ENCODE results near the gene ZMIZ1.
A peak's percentile ranks its signal among the peaks of the same experiment; 100 is the strongest.

Gene ZMIZ1

DNA sequence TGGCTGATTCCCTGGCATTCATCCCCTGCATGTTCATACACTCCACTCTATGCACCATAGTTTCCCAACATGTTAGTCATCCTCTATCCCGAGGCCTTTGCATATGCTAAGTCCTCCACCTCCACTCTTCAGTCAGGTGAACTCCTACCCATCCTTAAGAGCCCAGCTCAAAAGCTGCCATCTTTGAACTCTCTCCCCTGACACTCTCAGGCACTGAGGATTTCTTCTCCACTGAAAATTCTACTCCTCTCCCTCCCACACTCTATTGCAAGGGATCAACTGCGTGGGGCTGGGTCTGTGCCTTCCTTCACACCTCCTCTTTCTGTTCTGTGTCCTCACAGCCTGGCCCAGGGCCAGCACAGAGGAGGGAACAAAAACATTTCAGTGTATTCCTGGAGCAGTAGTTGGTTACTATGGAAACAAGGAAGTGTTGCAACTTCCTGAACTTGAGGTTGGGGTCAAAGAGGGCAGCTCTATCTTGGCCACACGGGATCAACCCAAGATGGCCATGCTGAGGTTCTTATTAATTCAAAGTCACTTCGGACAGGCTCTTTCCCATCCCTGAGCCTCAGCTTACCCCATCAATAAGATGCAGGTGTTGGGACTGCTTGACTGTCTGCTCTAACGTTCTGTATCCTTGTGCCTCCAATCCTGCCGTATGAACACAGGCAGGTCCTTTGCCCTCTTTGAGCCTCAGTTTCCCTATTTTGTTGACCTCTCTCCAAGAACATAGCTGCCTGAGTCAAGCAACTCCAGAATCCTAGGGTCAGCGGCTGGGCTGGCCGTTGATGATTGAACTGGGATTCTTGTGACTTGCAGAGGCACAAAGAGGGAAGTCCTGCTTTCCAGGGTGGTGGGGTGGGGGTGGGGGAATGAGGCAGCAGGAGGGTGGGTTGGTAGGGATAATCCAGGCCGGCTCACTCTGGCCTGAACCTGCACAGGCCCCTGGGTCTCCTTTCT lies 15.5 kb downstream of the ZMIZ1 start:
- DNase-seq: peak; percentile 8

DNA sequence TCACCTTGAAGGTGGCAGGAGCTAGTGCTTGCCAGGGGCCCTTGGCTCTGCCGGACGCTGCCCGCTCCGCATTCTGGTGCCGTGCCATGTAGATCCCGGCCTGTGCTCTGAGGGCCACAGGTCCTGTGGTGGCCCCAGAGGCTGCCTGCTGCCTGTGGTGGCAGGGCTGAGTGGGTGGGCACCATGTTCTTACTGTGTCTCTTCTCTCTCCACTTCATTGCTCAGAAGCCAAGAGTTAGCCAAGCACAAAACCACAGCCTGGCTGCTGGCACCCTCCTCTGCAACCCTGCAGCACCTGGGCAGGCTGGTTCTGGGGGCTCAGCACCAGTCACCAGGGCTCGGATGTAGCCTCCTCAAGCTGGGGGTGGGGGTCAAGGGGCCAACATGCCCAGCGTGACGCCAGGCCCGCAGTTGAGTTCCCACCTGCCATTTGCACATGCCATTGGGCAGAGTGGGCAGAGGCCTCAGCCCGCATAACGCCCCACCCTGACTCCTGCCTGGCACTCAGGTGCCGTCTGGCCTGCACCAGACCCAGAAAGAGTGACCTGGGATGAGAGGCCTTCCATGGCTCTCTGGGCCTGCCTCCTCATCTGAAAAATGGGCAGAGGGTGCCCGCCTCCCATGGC lies 16.3 kb downstream of the ZMIZ1 start:
- DNase-seq: no peak

DNA sequence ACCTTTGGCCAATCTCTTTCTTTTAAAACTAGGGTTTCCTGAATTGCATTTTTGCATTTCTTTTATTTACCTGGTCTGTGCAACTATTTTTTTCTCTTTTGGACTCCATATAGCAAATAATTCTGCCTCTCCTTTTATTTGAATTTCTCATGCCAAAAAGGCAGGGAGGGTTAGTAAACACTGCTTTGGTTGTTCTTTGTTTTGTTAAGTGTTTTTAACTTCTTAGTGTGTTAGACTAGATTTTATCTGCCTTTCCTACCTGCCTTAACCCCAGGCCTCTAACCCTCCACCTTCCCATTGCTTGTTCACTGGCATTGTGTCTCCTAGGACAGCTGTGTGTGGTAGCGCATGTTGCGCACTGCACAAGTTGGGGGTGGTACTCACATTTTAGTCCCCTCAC lies 18.1 kb downstream of the ZMIZ1 start:
- no peak for DNase-seq

DNA sequence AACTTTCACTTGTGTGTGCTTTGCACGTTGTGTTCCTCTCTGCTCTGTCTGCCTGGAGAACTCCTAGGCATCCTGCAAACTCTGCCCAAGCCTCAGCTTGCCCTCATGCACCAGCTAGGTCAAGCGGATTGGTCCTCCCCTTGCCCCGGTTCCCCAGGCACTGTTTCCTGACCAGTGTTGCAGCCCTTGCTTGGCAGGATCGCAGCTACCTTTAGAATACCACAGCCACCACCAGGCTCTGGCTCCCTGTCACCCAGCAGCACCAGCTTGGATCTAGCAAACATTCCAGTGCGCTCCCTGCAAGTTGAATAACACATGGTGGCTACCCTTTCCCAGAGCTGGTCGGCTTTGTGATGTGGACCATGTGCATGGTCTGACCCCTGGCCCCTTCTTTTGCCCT lies 19.0 kb downstream of the ZMIZ1 start:
- DNase-seq: no peak

DNA sequence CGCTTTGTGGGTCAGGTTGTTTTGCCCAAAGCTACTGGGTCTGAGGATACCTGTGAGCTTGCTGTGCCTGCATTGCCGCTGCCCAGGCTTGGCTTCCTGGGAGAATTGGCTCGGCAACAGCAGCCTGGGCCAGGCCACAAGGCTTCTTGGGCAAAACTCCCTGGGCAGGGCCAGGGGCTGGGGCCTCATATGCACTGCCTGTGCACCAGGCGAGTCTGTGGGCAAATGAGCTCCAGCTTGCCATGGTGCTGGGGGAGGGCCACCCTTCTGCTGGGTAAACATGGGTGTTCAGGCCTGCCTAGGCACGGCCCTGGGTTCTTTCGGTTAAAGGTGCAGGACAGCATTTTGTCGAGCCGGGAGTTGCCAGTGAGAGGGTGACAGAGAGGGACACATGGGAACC lies 19.4 kb downstream of the ZMIZ1 start:
- DNase-seq: no peak

DNA sequence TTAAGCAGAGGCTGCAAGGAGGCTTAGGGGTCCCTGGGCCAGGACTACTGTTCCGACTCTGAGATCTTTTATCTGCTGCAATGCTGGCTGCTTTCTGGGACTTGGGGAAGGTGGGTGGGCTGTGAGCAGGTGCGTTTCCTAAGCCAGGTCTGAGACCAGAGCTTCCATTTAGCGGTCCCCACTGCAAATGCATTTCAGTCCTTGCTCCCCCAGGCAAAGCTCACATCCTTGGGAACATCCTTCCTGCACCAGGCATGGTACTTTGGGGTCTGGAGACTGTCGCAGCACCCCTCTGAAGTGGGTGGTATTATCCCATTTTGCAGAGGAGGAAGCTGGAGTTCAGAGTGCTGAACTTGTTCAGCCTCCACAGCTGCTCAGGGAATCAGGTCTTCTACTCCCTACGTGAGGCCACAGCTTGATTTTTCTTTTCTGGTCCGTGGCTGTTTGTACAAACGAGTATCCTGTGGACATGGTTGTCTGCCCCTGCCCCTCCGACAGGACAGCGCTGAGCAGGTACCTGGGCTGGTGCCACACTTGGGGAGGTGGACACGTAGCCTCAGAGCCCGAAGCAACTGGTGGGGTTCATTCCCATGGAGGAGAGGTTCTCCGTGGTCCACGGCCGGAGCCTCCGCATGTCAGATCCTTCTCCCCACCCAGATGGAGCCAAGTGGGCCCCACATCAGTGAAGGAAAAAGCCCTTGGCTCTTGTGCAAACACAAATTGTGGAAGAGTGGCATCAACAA lies 20.0 kb downstream of the ZMIZ1 start:
- DNase-seq: no peak

DNA sequence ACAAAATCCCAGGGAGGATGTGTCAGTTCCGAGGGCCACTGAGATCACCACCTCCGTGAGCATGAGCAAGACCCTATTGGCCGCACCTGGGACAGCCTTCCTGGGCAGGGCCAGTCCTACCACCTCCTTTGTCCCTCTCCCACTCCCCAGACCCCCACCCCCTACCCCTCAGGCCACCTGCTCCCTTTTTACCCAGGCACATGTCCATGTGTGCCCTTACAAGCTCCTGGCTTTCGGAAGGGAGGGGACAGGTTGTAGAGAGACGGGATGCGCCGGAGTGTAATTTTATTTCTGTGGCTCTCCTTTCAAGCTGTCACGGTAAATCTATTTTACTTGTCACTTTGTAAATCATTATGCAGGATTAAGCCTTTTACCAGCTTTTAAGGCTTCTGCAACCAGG lies 20.9 kb downstream of the ZMIZ1 start:
- no peak for DNase-seq

DNA sequence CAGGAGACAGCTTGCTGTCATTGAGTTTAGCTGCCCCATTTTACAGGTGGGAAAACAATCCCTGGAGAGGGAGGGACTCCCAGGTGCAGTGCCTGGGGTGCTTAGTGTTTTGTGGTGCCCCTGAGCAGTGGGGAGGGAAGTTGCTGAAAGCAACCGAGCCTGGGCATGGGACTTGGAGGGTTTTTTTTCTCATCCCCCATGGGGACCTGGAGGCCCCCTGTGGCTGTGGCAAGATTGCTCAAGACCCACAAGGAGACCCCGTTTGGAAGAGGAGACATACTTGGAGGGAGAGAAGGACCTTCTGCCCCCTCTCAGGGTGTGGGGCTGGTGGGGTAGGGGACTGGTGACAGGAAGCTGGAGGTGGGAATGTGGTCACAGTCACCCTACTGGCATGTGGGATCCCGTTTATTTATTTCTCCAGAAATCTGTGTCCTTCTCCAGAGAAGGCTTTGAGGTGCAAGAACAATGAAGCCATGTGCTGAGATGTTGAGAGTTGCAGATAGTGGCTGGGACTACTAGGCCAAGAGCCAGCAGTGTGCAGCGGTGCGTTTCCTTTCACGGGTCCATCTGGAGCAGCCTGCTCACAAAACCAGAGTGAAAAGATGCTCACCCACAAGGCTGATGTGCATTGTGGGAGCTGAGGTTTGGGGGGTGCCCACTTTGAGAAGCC lies 21.5 kb downstream of the ZMIZ1 start:
- peak; percentile 20 for DNase-seq

DNA sequence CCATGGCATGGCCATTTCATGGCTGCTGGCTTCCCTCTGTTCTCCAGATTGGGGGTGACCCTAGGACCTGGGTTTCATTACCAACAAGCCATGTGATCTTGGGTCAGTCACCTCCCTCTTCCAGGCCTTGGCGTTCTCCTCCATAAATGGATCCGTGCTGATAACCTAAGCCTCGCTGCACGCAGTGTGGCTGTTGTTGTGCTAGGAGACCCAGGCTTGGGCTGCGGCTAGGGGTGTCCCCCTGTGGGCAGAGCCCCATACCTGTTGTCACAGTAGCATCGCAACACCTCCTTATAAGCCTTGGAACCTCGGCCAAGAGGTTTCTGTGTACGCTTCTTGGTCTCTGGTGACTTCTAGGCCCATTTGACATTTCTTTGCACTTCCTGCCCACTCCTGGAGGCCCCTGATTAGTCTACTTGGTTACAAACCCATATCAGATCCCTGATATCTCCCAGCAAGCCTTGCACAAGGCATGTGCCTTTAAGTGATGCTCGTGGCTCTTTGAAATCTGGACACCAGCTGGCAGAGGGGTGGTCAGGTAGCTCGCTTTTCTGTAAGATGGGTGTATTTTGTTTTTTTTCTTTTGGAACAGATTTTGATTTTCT lies 23.6 kb downstream of the ZMIZ1 start:
- DNase-seq: no peak

DNA sequence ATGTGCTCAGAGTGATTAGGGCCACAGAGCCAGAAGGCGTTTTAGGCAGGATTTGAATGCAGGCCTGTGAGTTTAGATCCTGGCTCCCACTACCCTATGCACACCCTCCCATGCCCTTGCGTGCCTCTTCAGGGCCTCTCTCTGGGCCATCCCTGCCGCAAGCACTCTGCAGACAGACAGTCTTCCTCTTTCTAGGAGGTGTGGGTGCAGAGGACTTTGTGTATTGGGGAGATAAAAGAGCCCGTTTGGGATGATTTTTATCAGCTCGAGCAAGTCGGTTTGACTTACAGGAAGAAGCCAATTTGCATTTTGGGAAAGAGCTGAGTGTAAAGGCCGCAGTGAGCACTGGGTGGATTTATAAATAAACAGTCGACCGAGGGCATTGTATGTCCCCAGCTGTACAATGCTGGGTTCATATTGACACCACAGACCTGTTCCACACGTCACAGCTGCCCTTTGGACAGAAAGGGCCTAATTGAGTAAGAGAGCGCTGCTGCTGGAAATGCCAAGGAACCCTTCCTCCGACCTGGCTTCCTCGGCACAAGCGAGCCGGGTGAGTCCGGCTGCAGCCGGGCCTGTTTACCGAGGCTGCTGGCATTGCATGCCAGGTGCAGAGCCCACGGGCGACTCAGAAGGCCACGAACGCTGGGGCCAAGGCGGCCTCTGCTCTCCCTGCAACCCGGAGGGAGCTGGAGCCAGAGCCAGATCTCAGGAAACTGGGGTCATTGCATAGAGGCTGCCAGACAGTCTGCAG lies 25.1 kb downstream of the ZMIZ1 start:
- no peak for DNase-seq

DNA sequence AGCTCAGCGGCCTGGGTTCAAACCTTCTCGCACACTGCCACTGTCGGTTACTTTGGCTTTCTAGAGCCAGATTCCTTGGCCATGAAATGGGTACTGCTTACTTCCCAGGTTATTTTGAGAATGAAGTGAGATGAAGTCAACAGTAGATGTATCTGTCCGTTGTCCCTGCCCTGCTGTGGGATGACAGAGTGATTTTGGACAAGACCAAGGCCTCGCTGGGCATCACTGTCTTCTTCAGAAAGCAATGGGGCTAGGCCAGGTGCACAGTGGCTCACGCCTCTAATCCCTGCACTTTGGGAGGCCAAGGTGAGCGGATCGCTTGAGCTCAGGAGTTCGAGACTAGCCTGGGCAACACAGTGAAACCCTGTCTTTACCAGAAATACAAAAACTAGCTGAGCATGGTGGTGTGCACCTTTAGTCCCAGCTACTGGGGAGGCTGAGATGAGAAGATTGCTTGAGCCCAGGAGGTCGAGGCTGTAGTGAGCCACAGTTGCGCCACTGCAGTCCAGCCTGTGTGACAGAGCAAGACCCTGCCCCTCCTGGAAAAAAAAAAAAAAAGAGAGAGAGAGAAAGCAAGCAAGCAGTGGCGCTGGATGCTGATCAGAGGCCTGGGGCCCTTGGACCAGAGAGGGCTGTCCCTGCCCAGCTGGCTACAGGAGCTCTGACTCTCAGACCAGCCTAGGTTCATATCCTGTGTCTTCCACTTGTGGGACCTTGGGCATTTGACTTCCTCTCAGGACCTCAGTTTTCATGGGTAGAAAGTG lies 25.8 kb downstream of the ZMIZ1 start:
- DNase-seq: no peak

DNA sequence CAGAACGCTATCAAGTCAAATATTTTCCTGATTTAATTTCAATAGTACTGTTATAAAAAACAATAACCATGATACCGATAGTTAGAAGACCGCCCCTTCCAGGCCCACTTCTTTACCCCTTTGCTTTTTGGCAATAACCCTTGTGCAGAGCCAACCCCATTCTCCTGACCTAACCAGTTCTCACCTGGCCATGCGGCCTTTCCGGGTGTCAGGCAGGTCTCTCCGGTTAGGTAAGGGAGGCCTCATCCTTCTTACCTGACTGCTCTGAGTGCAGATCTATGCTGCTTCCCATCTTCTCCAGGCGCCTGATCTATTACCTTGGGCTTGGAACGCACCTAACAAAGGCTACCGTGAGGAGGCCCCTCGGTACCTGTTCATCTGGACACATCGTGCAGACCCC lies 26.6 kb downstream of the ZMIZ1 start:
- DNase-seq: no peak

DNA sequence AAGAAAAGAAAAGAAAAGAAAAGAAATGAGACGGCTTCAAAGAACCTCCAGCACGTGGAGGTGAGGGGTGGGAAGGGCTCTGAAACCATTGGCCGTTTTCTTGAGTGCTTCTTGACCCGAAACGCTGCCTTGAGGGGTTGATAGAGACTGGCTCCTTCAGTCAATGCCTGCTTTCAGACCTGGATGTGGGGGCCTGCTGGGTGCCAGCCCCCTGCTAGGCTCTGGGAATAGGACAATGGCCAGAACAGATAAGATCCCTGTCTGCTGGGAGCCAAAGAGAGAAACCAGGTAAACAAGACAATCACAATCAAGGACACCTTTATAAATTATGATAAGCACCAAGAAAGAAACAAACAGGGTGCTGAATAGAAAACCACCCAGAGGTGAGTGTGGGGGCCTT lies 27.7 kb downstream of the ZMIZ1 start:
- DNase-seq: no peak

DNA sequence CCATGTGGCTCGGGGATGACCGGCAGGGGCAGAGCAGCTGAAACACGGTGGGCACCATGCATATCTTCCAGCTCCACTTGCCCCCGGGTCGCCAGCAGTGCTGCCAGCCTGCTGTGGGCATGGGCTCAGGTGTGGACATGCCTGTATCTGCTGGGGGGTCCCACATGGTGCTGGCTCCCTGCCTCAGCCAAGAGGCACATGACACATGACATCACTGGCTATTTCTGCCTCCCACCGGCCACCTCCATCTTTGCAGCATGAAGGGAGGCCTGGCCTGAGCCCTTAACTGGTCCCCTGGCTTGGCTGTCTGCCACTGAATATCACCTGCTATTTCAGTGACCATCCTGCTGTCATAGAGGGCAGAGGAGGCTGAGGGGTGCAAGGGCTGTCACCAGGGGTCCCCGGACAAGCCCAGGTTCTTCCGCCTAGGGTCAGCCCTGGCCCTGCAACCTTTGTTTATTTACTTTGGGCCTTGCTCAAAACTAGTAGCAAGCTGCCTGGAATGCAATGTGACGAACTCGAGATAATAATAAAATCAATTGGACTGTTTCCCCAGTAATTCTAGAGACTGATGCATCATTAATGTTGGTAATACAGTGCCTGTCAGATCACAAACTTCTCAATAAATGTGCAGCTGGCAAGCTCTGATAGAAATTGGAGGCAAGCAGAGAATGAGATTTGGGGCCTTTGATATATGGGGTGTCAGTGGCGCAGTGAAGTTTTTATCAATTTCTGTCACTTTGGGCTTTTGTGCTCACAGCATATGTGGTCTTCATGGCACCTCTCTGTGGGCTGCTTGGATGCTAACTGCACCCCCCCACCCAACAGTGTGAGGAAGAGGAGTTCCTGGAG lies 28.5 kb downstream of the ZMIZ1 start:
- no peak for DNase-seq

DNA sequence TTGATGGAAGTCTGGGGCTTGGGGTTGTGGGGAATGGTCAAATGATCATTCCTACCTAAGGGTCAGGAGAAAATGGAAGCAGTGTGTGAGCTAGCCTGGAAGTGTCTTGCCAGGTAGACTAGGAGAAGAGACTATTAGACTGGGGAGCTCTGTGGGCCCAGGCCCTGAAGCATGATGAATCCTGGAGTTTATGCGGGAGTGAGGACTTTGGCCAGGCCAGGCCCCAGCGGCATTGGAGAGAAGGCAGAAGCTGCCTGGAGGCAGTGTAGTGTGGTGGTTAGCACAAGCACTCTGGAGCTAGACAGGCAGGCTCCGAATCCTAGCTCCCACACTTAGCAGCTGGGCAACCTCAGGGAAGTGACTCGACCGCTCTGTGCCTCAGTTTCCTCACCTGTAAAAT lies 29.3 kb downstream of the ZMIZ1 start:
- no peak for DNase-seq

DNA sequence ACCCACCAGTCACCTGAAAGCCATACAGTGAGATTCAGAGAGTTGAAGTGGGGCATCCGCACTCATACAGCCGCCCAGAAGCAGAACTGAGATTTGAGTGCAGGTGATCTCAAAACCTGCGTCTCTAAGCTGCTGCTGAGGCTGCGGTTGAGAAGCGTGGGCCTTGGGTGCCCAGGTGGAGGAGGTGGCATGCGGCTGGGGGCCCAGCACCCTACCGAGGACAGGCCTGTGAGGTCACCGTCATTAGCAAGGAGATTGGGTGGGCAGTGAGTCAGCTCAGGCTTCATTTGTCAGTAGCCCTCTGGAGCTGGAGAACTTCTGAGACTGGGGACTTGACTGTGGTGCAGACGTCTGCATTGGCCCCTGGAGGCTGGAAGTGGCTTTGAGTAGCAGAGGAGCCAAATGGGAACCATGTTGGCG lies 29.8 kb downstream of the ZMIZ1 start:
- DNase-seq: no peak

DNA sequence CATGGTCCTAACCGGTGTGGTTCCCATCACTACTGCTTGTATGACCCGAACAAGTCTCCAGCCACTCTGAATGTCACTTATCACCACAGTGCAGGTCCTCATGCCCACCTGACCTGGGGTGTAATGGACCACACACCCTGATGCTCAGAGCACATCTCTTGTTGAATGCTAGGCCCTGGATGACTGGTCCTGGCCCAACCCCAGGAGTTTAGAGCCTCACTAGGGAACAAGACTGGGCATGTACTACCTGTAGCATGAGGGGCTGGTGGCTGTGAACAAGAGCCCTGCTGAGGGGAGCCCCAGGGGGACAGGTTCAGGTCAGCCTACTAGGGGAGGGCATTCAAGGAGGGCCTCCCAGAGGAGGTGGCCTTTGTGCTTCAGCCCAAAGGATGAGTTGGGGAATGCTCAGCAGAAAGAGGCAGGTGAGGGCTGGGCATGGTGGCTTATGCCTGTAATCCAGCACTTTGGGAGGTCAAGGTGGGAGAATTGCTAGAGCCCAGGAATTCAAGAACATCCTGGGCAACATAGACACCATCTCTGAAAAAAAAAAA lies 31.2 kb downstream of the ZMIZ1 start:
- no peak for DNase-seq

DNA sequence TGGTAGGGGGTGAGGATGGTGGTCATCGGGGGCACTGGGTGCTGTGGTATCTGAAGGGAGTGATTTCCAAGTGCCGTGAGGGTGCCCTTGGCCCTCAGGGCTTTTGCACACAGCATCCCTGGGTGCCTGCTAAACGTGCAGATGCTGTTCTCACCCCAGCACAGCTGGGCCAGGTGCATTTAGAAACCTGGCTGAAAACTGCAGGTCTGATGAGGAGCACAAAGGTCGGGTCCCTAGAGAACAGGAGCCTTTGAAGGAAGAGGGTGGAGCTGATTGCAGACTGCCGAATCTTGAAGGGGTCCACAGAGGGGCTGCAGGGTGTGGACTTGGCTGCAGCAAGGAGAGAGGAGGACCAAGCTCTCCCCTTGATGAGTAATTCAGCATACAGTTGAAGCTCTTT lies 32.0 kb downstream of the ZMIZ1 start:
- DNase-seq: no peak

DNA sequence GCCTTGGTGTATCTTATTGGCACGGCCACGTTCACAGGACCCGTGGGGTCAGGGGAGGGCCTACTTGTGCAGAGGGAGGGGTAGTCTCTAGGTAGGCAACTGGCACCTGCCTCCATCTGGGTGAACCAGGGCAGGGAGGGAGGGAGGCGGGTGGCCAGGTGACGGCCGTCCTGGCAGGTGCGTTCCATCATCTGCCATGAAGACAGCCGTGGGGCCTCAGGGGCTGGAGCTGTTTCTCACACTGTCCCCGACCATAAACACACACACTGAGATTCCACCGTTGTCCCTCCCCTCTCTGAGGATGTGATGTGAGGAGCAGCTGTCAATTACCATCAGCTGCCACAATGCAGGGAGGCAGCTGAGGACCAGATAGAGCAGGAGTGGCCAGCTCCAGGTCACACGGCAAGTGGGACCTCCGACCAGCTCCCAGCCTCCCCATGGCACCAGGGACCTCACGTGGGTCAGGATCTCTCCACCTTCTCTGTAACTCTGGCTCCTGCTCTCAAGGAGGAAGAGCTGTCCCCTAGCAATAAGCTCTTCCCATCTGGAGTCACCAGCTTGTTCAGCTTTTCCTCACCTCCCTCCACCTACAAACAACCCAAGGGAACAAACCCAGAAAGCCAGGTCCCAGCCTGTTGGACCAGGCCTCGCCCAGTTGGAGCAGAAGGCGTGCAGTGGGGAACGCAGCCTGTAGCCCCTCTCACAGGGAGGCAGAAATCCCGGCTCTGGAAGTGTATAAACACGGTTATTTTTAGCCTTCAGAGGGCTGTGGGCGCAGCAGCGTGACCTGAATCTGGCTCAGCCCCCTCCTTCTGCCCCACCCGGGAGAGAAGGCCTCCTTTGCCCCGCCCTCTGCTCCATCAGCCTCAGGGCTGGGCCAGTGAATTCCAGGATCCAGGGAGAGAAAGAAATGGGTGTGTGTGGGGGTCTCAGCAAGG lies 33.1 kb downstream of the ZMIZ1 start:
- DNase-seq: peak; percentile 36
